ENCODE measurements around the gene KLRC2. TPM values are rescaled to one million over a fixed set of nuclear protein-coding genes. Genes with fewer than 3 reads are reported as not detected.
"Not testable (repeated sequence)": the region's sequence is repeated elsewhere in the genome, so short reads cannot be mapped to it uniquely, and the experiment has no call there.

Gene KLRC2
- total RNA-seq, 1 experiment from 2014 or later = not detected

DNA sequence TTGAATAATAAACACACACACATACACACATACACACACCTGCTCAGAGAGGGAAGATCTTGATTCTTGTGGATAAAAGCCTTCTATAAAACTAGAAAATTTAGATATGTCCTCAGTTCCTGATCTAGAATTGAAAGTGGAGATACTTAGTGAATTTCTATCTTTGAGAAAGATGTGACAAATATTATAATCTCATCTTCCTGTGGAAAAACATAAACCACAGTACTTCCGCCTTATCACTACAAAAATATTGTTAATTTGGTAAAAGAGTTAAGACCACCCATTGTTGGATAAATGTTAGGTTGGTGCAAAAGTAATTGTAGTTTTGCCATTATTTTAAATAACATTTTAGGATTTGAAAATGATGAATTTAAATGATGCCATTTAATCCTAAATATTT lies 45.9 kb downstream of the KLRC2 start, which contains the start of gene KLRK1:
TSS of gene KLRK1 (minus strand) at position 138 of the 400 bp plus-strand sequence. CDS start 1,231 bp downstream, outside the sequence.
- Histone ChIP-seq H3K27me3 (ENCODE audit: low read length) (no peaks in the 10 kb centered on the region), H4K20me1 (ENCODE audit: low read length) (no peaks in the 10 kb centered on the region), H3K79me2 (ENCODE audit: low read length) (no peaks in the 10 kb centered on the region), H3K4me2 (ENCODE audit: low read length) (no peak within 1 kb of the TSS), H3K9me2 (replicated peaks; ENCODE audit: low read length) (no peaks in the 10 kb centered on the region), H3K4me3 (ENCODE audit: low read length) (no peak within 1 kb of the TSS), H3K9me3 (ENCODE audit: low read length) (no peaks in the 10 kb centered on the region), H3F3A (ENCODE audit: low read length, unreplicated experiment) (peaks cover under 1% of the 10 kb centered on the region), H2AFZ (ENCODE audit: low read length) (no peak within 1 kb of the TSS), H3K27ac (ENCODE audit: low read length) (no peak within 1 kb of the TSS), H3K9ac (ENCODE audit: low read length) (no peak within 1 kb of the TSS), H3K36me3 (ENCODE audit: low read depth, low read length) (no peaks in the 10 kb centered on the region), H3K4me1 (ENCODE audit: insufficient read depth, low read length) (peaks cover 40% of the 10 kb centered on the region)
- ChIA-PET CTCF (no interaction called here), POLR2A (ENCODE audit: unreplicated experiment) (no interaction called here)
- DNase-seq (no peak), ATAC-seq (no peak)
- BruUV-seq (replicated peaks) = no TSS peak
- TF ChIP-seq, protein P1, sequence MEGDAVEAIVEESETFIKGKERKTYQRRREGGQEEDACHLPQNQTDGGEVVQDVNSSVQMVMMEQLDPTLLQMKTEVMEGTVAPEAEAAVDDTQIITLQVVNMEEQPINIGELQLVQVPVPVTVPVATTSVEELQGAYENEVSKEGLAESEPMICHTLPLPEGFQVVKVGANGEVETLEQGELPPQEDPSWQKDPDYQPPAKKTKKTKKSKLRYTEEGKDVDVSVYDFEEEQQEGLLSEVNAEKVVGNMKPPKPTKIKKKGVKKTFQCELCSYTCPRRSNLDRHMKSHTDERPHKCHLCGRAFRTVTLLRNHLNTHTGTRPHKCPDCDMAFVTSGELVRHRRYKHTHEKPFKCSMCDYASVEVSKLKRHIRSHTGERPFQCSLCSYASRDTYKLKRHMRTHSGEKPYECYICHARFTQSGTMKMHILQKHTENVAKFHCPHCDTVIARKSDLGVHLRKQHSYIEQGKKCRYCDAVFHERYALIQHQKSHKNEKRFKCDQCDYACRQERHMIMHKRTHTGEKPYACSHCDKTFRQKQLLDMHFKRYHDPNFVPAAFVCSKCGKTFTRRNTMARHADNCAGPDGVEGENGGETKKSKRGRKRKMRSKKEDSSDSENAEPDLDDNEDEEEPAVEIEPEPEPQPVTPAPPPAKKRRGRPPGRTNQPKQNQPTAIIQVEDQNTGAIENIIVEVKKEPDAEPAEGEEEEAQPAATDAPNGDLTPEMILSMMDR (conservative IDR thresholded peaks at IDR 0.05; ENCODE audit: low read depth, low read length) = no peak
- TF ChIP-seq EZH2phosphoT487 (IDR thresholded peaks at IDR 0.05; ENCODE audit: borderline replicate concordance, low read length) (no peak), EZH2 (IDR thresholded peaks at IDR 0.05; ENCODE audit: low read length, unreplicated experiment) (no peak)
- intact Hi-C loops (cut with micrococcal nuclease) = no loop called here

DNA sequence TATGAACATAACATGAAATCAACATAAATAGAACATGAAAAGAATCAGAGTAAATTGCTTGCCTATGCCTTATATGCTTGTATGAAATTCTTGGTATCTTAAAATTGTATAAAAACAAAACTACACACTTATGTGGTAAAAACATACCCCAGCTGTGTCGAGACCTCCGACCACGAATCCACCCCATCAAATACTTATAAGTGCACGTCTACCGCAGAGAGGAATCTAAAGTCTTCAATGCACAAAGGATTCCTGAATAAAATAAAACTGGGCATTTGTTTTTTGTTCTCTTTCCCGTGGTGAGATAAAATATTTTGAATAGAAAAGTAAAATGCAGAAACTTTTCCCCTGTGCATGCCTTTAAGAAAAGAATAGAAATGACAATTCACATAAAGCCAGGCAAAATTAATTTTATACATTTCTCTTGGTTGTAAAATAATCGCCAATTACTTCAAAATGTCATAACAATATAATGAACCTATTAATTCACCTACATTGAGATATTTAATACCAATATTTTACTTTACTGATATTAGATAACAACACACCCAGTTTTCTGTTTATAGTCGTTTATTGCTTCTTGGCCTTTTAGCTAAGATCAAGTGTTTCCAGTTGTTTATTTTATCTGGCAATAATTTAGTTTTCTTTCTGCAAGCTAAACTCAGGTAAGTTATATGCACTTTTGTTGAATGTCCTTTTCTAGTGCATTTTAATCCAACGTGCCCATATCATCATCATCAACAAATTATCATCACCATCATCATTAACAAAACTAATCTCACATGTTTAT lies 47.0 kb downstream of the KLRC2 start:
- no peak overlapping the region for H3K4me2 ChIP-seq (ENCODE audit: low read length)
- H4K20me1 ChIP-seq (ENCODE audit: low read length) = no peaks in the 10 kb centered on the region
- no peaks in the 10 kb centered on the region for H3K79me2 ChIP-seq (ENCODE audit: low read length)
- ATAC-seq (no peak), DNase-seq (no peak)
- peaks cover 35% of the 10 kb centered on the region for H3K4me1 ChIP-seq (ENCODE audit: insufficient read depth, low read length)
- intact Hi-C loops (cut with micrococcal nuclease) = no loop called here
- no peak overlapping the region for H3K9ac ChIP-seq (ENCODE audit: low read length)
- ChIA-PET CTCF (no interaction called here), POLR2A (ENCODE audit: unreplicated experiment) (no interaction called here)
- H3K27ac ChIP-seq (ENCODE audit: low read length) = no peak overlapping the region
- no peak overlapping the region for H2AFZ ChIP-seq (ENCODE audit: low read length)
- H3K9me2 ChIP-seq (replicated peaks; ENCODE audit: low read length) = no peaks in the 10 kb centered on the region
- H3K36me3 ChIP-seq (ENCODE audit: low read depth, low read length) = no peaks in the 10 kb centered on the region
- peaks cover 5% of the 10 kb centered on the region for H3F3A ChIP-seq (ENCODE audit: low read length, unreplicated experiment)
- BruUV-seq (replicated peaks) = no TSS peak
- no peak overlapping the region for H3K4me3 ChIP-seq (ENCODE audit: low read length)
- TF ChIP-seq, protein P1 (conservative IDR thresholded peaks at IDR 0.05; ENCODE audit: low read depth, low read length) = no peak
- TF ChIP-seq EZH2 (IDR thresholded peaks at IDR 0.05; ENCODE audit: low read length, unreplicated experiment) (no peak), EZH2phosphoT487 (IDR thresholded peaks at IDR 0.05; ENCODE audit: borderline replicate concordance, low read length) (no peak)
- no peaks in the 10 kb centered on the region for H3K27me3 ChIP-seq (ENCODE audit: low read length)
- H3K9me3 ChIP-seq (ENCODE audit: low read length) = no peaks in the 10 kb centered on the region

DNA sequence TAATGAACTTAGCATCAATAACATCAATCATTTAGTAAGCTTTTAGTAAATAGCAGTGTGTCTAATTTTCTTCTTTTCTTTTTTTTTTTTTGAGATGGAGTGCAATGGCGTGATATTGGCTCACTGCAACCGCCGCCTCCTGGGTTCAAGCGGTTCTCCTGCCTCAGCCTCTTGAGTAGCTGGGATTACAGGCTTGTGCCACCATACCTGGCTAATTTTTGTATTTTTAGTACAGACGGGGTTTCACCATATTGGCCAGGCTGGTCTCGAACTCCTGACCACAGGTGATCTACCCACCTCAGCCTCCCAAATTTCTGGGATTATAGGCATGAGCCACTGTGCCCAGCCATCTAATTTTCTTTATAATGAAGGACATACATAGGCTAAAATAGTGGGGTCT lies 48.3 kb downstream of the KLRC2 start:
- H2AFZ ChIP-seq (ENCODE audit: low read length); H3K4me2 ChIP-seq (ENCODE audit: low read length); intact Hi-C loops (cut with micrococcal nuclease); DNase-seq; H3K9me2 ChIP-seq (replicated peaks; ENCODE audit: low read length); H4K20me1 ChIP-seq (ENCODE audit: low read length); ATAC-seq; H3K9ac ChIP-seq (ENCODE audit: low read length); H3F3A ChIP-seq (ENCODE audit: low read length, unreplicated experiment); H3K27me3 ChIP-seq (ENCODE audit: low read length); H3K9me3 ChIP-seq (ENCODE audit: low read length); H3K27ac ChIP-seq (ENCODE audit: low read length); BruUV-seq (replicated peaks); H3K4me3 ChIP-seq (ENCODE audit: low read length); H3K36me3 ChIP-seq (ENCODE audit: low read depth, low read length); H3K79me2 ChIP-seq (ENCODE audit: low read length); POLR2A ChIA-PET (ENCODE audit: unreplicated experiment): not testable (repeated sequence)
- peaks cover 22% of the 10 kb centered on the region for H3K4me1 ChIP-seq (ENCODE audit: insufficient read depth, low read length)
- CTCF ChIA-PET = interaction anchor here (0.5 kb wide), 1 partner anchor 1096 kb away, joined by 5 read pairs; no protein-coding TSS in a partner anchor
